HCT116 (cell line): ENCODE measurements around the gene CYP4F11.

Experiments
- CBX3 ChIP-seq: IDR thresholded peaks from 2 replicates; pipeline ENCODE4 v1.6.1; 2012; ENCODE audit warnings: low read depth
- CEBPB ChIP-seq: IDR thresholded peaks from 2 replicates; pipeline ENCODE4 v1.6.1; 2012; ENCODE audit warnings: low read depth
- EGR1 ChIP-seq: IDR thresholded peaks from 2 replicates; pipeline ENCODE4 v1.6.1; 2012; ENCODE audit warnings: low read depth
- ELF1 ChIP-seq: IDR thresholded peaks from 2 replicates; pipeline ENCODE4 v1.6.1; 2012; ENCODE audit warnings: low read depth, borderline replicate concordance
- EZH2 ChIP-seq: fragments of 200-600 bp; sonication (generic); IDR thresholded peaks from 2 replicates; pipeline ENCODE4 v1.6.1; 2017; ENCODE audit warnings: antibody characterized with exemption, mixed run types
- FOSL1 ChIP-seq: IDR thresholded peaks from 2 replicates; pipeline ENCODE4 v1.6.1; 2012; ENCODE audit warnings: low read depth
- POLR2A ChIP-seq: IDR thresholded peaks from 2 replicates; pipeline ENCODE4 v1.7.0; 2011; ENCODE audit warnings: borderline replicate concordance; ENCODE audit not compliant: insufficient read depth, insufficient read length; ENCODE audit errors: extremely low read depth
- RAD21 ChIP-seq: IDR thresholded peaks from 2 replicates; pipeline ENCODE4 v1.6.1; 2012; ENCODE audit warnings: low read depth, mild to moderate bottlenecking
- SRF ChIP-seq: IDR thresholded peaks from 2 replicates; pipeline ENCODE4 v1.6.1; 2012; ENCODE audit warnings: low read depth
- TCF7L2 ChIP-seq: IDR thresholded peaks from 2 replicates; pipeline ENCODE4 v1.7.0; 2011; ENCODE audit warnings: borderline replicate concordance, inconsistent platforms; ENCODE audit not compliant: insufficient read depth, insufficient read length; ENCODE audit errors: extremely low read depth
- TF ChIP-seq, protein P1 (sequence below), 3 experiments: fragments of 200-600 bp in 1 of 3; sonication (generic) in 1 of 3; IDR thresholded peaks in 2 of 3; conservative IDR thresholded peaks in 1 of 3; 2 replicates each; pipeline ENCODE4 v1.5.1; 2012 to 2017; ENCODE audit warnings: low read depth in 2 of 3, low read length in 2 of 3, antibody characterized with exemption in 1 of 3, borderline replicate concordance in 1 of 3, control low read depth in 1 of 3, mild to moderate bottlenecking in 1 of 3, mixed read lengths in 1 of 3, mixed run types in 1 of 3, moderate library complexity in 1 of 3; ENCODE audit not compliant: insufficient read depth in 1 of 3

DNA sequence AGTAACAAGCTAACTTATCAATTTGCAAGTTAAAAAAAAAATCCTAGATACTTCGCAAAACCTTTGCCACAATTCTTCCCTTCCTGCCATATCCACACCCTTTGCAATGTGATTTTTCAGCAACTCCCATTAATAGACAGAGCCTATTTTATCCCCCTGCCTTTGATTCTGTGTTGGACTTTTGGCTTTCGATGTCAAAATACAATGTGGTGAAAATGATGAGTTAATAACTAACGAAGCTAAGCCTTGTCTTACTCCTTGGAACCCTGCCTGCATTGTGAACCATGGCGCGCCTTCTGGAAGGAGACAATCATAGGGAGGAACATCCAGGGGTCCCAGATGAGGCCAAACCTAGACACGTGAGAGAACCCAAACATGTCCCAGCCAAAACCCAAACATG is 42.9 kb downstream of the CYP4F11 start:
- TF ChIP-seq, protein P1, sequence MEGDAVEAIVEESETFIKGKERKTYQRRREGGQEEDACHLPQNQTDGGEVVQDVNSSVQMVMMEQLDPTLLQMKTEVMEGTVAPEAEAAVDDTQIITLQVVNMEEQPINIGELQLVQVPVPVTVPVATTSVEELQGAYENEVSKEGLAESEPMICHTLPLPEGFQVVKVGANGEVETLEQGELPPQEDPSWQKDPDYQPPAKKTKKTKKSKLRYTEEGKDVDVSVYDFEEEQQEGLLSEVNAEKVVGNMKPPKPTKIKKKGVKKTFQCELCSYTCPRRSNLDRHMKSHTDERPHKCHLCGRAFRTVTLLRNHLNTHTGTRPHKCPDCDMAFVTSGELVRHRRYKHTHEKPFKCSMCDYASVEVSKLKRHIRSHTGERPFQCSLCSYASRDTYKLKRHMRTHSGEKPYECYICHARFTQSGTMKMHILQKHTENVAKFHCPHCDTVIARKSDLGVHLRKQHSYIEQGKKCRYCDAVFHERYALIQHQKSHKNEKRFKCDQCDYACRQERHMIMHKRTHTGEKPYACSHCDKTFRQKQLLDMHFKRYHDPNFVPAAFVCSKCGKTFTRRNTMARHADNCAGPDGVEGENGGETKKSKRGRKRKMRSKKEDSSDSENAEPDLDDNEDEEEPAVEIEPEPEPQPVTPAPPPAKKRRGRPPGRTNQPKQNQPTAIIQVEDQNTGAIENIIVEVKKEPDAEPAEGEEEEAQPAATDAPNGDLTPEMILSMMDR (IDR thresholded peaks at IDR 0.05 in 2 of 3, conservative IDR thresholded peaks at IDR 0.05 in 1 of 3; ENCODE audit: borderline replicate concordance in 1 of 3, insufficient read depth in 1 of 3, low read depth in 2 of 3, low read length in 2 of 3): no peak
- TF ChIP-seq EZH2 (no peak), CEBPB (no peak), CBX3 (no peak), TCF7L2 (no peak), POLR2A (no peak), ELF1 (no peak), RAD21 (no peak), EGR1 (no peak), SRF (no peak), FOSL1 (no peak)
